ENCODE results near the gene ECE1.
A peak's percentile ranks its signal among the peaks of the same experiment; 100 is the strongest.
"Not testable (repeated sequence)": the region's sequence is repeated elsewhere in the genome, so short reads cannot be mapped to it uniquely, and the experiment has no call there.

Gene ECE1

GRCh38 chr1:21251773-21252471 lies 38.3 kb downstream of the ECE1 start:
- DNase-seq (ENCODE audit: low read depth), result peak; percentile 84

- DNase-seq (ENCODE audit: low read depth), result no peak
Observed at GRCh38 chr1:21249940-21250493, 40.2 kb downstream of the ECE1 start.

GRCh38 chr1:21247892-21248715 lies 42.2 kb downstream of the ECE1 start:
- no peak for DNase-seq (ENCODE audit: low read depth)

GRCh38 chr1:21246905-21247642 lies 43.2 kb downstream of the ECE1 start:
- no peak for DNase-seq (ENCODE audit: low read depth)

GRCh38 chr1:21245688-21246229 lies 44.5 kb downstream of the ECE1 start:
- no peak for DNase-seq (ENCODE audit: low read depth)

- no peak for DNase-seq (ENCODE audit: low read depth)
Observed at GRCh38 chr1:21244986-21245687, 45.1 kb downstream of the ECE1 start.

GRCh38 chr1:21244154-21244553 lies 46.1 kb downstream of the ECE1 start:
- DNase-seq (ENCODE audit: low read depth), result no peak

- no peak for DNase-seq (ENCODE audit: low read depth)
Observed at GRCh38 chr1:21242846-21243245, 47.4 kb downstream of the ECE1 start.

GRCh38 chr1:21241771-21242581 lies 48.3 kb downstream of the ECE1 start:
- no peak for DNase-seq (ENCODE audit: low read depth)

GRCh38 chr1:21240706-21241105 lies 49.6 kb downstream of the ECE1 start:
- no peak for DNase-seq (ENCODE audit: low read depth)

GRCh38 chr1:21239221-21239620 lies 51.0 kb downstream of the ECE1 start:
- DNase-seq (ENCODE audit: low read depth), result no peak

GRCh38 chr1:21238141-21238800 lies 52.0 kb downstream of the ECE1 start:
- DNase-seq (ENCODE audit: low read depth), result peak; percentile 33

GRCh38 chr1:21237446-21238088 lies 52.7 kb downstream of the ECE1 start:
- no peak for DNase-seq (ENCODE audit: low read depth)

- DNase-seq (ENCODE audit: low read depth), result no peak
Observed at GRCh38 chr1:21236178-21236577, 54.1 kb downstream of the ECE1 start.

- DNase-seq (ENCODE audit: low read depth), result peak; percentile 52
Observed at GRCh38 chr1:21234779-21235178, 55.5 kb downstream of the ECE1 start.

GRCh38 chr1:21233490-21233889 lies 56.8 kb downstream of the ECE1 start:
- DNase-seq (ENCODE audit: low read depth), result no peak

GRCh38 chr1:21232044-21232443 lies 58.2 kb downstream of the ECE1 start:
- DNase-seq (ENCODE audit: low read depth), result peak; percentile 37

- DNase-seq (ENCODE audit: low read depth), result no peak
Observed at GRCh38 chr1:21229246-21230000, 60.8 kb downstream of the ECE1 start.

- not testable (repeated sequence) for DNase-seq (ENCODE audit: low read depth)
Observed at GRCh38 chr1:21228224-21228623, 62.0 kb downstream of the ECE1 start.

Data from GM04504 (cell line).